SKM-1 (cell line): ENCODE data around the gene ZC3HAV1L.
"Not testable (repeated sequence)": the region's sequence is repeated elsewhere in the genome, so short reads cannot be mapped to it uniquely, and the experiment has no call there.

ENCODE experiments used
- DNase-seq: peaks from one replicate; lab custom pipeline; 2025; ENCODE audit not compliant: unreplicated experiment; lab: John Stamatoyannopoulos, UW

The ZC3HAV1L gene, protein sequence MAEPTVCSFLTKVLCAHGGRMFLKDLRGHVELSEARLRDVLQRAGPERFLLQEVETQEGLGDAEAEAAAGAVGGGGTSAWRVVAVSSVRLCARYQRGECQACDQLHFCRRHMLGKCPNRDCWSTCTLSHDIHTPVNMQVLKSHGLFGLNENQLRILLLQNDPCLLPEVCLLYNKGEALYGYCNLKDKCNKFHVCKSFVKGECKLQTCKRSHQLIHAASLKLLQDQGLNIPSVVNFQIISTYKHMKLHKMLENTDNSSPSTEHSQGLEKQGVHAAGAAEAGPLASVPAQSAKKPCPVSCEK

DNA sequence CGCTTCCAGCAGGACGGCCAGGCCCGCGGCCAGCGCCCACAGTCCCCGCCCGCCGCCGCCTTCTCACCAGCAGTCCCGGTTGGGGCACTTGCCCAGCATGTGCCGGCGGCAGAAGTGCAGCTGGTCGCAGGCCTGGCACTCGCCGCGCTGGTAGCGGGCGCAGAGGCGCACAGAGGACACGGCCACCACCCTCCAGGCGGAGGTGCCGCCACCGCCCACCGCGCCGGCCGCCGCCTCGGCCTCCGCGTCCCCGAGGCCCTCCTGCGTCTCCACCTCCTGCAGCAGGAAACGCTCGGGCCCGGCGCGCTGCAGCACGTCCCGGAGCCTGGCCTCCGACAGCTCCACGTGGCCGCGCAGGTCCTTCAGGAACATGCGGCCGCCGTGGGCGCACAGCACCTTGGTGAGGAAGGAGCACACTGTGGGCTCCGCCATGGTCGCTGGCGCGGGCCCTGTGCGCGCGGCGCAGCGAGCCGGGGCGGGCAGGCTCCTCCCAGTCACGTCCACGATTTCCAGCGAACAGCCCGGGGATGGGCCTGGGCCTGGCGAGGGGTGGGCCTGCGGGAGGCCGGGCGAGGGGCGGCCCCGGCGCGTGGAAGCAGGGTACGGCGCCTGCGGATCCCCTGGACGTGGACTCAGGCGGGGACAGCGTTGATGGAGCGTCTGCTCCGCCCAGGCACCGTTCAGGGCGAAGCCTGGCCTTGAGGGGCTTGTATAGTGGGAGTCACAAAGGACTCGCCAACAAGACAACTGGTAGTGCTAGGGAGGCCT lies at the start of gene ZC3HAV1L:
Gene ZC3HAV1L, minus strand, starts transcription at position 457 of the 768 bp plus-strand sequence. Its CDS starts 25 bp downstream, at position 432.
- DNase-seq, result no peak

DNA sequence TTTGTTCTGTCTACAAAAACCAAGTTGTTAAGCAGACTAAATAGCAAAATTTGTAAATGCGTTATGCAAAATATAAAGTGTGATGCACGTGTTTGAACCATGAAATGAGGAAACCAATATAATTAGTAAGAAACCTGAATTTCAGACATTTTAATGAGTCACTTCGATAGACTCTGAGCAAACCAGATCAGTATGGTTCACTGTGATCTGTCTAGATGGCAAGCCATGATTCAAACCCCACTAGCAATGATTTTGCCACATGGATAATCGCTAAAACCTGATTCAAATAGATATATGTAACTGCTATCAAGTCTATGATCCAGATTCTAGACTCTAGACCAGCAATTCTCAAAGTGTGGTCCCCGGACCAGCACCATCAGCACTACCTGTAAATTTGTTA lies 48.9 kb upstream of the ZC3HAV1L start:
- DNase-seq, result no peak

DNA sequence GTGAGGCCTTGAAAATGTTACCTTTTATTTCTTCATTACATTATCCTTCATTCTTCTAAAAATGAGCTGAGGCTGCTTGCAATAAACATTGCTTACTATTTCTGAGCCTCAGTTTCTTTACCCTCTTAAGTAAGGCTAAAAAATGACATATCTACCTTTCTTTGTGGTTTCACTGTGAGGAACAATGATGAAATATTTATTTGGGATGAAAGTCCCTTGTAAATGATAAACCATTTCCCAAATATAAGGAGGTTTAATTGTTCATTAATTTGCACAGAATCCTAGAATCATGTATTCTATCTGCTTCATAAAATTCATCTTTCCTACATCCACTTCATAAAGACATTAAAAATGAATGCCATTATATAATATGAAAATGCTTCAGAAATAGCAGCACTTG lies 45.7 kb upstream of the ZC3HAV1L start:
- DNase-seq, result no peak

DNA sequence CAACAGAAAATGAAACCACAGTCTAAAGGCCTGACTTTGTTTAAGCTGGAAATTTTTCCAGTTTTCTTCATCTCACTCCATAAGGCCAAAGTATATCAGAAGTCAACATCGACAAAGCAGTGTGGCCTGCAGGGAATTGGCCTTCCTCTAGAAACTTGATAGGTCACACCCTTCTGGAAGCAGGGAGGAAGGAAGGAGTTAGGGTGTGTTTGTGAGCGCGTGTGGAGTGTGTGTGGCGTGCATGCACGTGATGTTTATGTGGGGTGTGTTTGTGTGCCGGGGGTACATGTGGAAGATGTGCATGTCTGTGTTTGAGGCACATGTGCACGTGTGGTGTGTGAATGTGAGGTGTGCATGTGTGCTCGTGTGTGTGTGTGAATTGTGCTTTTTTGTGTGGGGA lies 45.1 kb upstream of the ZC3HAV1L start:
- DNase-seq, result no peak

DNA sequence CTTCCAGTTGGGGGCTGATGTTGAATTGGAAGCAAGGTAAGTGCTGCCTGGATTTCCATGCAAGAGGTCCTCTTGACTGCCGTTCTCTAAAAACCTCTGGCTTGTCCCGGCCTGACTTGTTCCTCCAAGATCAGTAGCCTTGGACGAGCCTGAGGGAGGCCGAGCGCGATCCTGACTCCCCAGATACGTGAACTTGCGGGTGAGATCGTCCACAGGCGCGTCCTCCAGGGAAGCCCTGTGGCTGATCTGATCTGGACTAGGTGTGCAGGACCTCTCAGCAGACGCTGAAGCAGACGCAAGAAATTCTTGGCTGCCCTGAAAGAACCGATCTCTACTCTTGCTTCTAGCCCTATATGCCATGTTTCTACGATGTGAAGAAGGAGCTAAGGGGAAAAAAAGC lies 44.0 kb upstream of the ZC3HAV1L start:
- no peak for DNase-seq

DNA sequence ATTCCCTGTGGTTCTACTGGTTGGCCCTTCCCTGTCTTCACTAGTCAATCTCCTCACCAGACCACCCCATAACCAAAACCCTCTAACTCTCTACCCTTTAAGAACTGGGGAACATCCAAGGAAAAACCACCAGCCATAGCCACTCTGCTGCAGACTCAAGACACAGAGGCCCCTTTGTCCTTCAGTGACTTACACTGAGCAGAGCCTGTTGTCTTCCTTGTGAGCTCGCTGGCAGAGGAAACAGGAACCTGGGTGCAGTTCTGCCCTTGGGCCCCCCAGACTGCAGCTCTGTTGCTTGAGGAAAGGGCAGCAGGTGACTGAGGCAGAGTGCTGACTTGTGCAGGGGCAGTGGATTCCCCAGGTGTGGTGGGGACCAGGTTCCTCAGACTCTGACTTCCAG lies 43.1 kb upstream of the ZC3HAV1L start:
- DNase-seq, result no peak

DNA sequence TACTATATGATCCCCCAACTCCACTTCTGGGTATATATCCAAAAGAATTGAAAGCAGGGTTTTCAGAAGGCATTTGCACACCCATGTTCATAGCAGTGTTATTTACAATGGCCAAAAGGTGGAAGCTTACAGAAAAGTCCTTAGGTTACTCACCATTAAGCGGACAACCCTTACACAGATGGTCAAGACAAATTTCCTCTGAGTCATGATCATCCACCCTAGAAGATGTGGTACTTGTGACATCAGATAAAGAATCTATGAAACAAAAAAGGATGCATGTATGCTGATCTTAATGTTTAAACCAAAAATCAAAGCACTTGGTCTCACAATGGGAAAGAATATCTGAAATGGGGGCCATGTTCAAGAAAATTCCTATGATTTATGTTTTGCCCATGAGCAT lies 42.6 kb upstream of the ZC3HAV1L start:
- no peak for DNase-seq

DNA sequence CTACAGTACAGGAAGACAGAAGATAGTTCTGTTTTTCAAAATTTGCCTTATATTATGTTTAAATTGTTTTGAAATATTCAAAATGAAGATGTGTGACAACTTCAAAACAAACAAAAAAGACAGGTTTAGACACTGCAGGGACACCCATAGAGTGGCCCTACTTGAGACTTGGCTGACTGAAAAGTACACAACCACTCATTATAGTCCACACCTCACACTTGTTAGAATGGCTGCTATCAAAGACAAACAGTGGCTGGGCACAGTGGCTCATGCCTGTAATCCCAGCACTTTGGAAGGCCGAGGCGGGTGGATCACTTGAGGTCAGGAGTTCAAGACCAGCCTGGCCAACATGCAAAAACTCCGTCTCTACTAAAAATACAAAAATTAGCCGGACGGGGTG lies 41.9 kb upstream of the ZC3HAV1L start:
- not testable (repeated sequence) for DNase-seq

DNA sequence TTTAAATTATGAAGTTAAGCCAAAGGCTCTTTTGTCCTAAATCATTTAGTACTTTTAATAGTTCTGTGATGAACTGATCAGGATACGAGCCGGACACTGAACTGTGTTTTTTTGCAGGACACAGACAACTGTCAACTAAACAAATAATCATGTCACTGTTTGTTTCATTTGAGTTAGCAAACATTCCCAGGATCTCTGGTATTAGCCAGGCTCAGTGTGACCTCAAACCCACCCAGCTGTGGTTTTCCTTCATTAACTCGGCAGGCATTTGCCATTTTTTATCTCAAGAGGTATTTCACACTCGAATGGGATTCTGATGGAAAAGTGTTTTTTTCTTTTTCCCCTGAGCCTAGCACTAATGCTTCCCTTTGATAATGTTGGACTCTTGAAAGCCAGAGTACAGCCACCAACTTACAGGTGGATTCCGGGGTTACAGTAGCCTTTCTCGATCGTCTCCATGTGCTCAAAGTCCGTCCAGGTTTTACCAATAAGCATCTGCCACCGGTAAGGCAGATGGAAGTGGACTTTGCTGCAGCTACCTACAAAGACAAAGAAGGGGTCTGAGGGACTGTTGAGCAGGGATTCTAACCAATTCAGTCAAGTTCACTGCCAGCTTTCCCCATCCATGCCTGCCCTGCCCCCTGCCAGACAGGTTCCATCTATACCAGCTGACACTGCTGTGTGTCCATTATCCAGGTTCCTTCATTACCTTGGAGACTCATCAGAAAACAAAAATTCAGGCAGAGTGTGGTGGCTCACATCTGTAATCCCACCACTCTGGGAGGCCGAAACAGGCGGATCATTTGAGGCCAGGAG lies 40.2 kb upstream of the ZC3HAV1L start:
- DNase-seq, result no peak

DNA sequence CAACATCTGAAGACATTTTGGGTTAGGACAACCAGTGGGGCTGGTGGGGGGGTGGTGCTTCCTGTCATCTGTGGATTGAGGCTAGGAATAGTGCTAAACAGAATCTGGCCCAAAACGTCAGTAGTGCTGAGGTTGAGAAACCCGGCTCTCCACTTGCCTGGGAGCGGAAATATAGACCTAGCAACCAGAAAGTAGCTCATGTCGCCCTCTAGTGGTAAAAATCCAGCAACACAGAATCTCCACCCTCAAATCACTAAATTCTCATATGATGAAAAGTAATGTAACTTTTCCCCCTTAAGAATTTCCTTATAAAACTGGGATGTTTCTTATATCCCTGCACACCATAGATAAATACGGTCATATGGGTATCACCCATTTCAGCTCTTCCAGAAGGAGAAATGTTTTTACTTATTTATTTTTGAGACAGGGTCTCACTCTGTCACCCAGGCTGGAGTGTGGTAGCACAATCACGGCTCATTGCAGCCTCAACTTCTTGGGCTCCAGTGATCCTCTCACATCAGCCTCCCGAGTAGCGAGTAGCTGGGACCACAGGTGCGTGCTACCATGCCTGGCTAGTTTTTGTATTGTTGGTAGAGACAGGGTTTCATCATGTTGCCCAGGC lies 39.3 kb upstream of the ZC3HAV1L start:
- peak; percentile 76 for DNase-seq

DNA sequence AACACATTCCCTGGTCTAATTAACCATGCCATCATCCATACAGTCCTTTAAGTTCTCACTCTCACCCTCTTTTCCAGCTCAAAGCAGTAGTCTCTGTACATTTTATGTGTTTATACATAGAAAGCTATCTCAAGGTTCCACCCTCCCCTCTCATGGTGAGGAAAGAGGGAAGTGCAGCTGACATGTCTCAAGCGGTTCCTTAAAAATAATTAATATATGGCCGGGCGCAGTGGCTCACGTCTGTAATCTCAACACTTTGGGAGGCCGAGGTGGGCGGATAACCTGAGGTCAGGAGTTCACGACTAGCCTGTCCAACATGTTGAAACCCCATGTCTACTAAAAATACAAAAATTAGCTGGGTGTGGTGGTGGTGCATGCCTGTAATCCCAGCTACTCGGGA lies 37.0 kb upstream of the ZC3HAV1L start:
- DNase-seq, result no peak

DNA sequence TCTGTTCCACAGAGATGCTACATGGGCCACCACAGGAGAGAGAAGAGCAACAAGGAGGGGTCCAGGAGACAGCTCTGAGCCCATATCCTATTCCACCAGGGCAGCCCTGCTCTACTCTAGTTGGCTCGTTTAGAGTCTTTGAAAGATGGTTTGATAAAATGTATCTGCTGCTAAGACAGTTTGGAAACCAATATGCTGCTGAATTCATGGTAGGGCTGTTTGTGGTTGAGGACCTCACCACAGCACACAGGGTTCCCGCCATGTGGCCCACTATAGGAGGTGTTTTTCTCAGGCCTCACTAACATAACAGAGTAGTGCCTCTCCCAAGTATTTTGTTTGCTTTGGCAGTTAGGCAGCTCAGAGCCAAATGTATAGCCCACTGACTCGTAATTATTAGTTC lies 35.8 kb upstream of the ZC3HAV1L start:
- no peak for DNase-seq

DNA sequence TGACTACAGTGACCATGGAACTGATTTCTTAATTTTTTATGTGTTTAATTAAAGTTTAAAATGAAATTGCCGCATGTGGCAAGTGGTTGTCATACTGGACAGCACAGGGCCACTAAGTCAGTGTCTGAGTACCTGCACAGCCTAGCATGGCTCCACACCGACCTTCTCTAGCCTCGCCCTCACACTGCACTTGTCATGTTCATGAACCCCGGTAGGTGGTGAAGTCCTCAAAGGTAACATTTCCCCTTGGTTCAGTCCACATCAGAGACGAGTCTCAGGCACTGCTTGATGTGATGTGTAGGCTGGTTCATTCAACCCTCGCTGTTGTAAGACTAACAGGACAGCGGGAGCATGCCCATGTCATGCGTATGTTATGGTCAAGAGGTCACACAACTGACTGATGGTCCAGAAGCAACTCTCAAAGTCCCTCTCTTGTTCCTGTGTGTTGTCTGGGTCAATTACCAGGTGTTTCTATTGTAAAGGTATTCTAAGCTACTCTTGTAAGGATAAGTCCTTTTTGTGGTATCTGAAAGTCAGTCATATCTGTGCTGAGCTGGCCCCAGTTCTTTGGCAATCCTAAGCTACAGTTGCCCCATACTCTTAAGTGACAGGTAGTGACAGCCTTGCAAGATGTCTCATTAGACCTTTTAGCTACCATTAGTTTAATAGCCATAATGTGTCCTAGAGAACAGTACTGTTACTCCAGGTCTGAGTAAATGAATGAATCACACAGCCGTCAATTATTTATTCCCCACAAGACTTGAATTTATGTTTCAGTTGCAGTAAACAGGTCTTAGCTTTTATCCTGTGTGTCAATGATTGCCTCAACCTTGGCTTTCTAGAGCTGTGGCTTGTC lies 32.9 kb upstream of the ZC3HAV1L start:
- no peak for DNase-seq

DNA sequence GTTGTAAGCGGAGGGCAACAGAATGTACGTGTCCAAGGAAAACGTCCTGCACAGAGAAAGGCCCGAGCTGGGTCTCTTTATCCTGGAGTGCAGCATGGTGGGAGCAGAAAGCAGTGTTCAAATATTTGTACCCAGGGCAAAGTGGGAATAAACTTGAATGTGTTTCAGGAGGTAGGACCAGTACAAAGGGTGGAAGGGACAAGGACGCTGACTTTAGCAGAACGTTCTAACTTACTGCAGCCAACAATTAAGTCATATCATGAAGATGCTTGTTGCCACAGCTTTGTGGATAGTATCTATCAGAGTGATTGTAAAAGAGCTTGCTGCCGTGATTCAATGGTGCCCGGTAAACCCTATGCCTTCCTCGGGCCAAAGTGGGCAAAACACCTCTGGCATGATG lies 30.5 kb upstream of the ZC3HAV1L start:
- no peak for DNase-seq

DNA sequence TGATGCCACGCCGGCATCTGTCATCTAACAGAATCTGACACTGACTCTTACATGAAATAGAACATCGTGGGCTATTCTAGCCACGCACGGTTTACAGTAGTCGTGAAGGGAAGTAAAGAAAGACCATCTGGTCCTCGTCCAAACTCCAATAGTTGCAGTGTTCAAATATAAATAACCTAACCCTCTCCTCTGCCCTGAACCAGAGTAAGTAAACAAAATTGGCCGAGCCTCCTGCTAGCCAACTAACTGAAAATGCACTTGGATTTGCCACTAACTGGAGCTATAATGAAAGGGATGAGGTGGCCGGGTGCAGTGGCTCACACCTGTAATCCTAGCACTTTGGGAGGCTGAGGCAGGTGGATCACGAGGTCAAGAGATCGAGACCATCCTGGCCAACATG lies 29.5 kb upstream of the ZC3HAV1L start:
- DNase-seq, result no peak

DNA sequence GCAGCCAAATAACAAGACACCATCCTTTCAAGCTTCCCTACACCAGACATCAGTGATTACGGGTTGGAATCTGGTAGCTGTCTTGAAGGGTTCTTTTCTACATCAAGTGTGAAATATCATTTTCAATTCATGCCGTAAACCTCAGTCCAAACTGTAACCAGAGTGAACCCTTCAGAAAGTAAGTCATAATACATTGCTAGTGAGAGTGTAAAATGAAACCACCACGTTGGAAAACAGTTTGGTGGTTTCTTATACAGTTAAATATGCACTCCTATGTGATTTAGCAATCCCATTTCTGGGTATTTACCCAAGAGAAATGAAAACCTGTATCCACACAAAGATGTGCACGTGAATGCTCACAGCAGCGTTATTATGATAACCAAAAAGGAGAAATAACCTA lies 25.6 kb upstream of the ZC3HAV1L start:
- no peak for DNase-seq

DNA sequence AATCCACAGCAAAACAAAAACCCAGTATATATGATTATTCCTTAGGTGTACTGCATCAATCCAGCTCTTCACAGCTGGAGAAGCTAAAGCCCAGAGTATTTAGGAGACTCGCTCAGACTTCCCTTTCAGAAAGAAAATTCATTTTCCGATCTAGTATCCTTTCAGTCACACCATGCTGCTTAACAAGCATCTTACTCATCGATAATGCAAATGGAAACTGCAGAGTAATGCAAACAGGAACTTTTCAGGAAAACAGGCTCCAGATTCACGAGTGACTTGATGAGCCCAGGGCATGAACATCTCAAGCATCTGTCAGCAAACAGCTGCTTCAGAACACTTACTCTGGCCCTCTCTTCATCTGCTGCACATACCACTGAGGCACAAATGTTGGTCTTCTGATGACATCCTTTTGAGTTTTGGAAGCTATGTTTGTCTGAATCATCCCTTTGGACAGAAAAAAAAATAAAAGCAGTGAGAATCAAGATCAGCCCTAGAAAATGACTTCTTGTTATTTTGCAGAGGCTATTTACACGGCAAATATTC lies 24.9 kb upstream of the ZC3HAV1L start:
- DNase-seq, result no peak

DNA sequence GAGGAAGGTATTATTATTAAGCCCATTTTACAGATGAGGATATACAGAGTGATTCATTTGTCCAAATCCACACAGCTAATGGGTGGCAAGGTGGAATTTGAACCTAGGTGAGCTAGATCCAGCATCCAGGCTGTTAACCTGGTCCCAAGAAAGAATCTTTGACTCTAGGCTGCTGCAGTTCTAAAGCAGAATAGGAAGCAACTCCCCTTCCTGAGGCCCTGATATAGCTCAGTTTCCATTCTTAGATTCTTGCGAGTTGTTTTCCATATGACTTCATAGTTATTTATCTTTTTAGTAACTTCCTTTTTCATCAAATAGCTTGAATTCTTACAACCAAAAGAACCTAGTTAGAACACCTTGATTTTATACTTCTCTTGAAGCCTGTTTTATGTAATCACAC lies 24.1 kb upstream of the ZC3HAV1L start:
- no peak for DNase-seq

DNA sequence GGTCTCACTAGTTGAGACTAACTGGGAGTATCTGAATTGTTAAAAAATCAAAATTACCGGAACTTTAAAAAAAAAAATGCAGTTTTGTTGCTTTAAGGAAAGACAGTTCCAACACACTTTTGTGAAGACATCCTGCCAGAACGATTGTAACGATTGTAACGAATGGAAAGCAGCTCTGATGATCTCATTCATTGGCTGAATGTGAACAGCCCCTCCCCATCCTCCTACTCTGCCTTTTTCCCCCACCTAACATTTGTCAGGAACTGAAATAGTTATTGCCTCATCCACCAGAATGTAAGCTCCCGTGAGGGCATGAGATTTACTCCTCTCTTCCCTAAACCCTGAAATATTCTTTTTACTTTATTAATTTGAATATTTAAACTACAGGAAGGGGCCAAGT lies 23.1 kb upstream of the ZC3HAV1L start:
- no peak for DNase-seq

DNA sequence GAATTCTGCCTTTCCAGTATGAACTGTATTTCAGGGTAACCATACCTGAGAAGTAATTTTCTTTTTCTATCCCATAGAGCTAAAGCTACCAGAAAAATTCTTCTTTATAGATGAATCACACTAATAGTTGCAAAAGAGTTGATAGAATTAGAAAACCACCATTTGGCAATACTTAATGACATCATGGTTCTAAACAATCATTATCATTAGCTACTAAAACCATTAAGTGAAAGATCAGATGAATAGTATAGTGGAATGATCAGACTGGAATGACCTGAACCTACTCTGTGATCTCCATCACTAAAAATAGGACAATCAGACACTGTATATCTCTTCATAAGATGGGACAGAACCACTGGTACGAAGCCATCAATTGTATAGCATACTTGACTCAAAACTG lies 19.8 kb upstream of the ZC3HAV1L start:
- DNase-seq, result no peak
